HUES48 (cell line): ENCODE results near the gene SOS2.

Experiments
- H3K27ac ChIP-seq: one replicate; pipeline ENCODE4 v1.7.0; 2013; ENCODE audit warnings: low read depth, low read length, inconsistent platforms
- H3K27me3 ChIP-seq: 2 replicates; pipeline ENCODE4 v1.6.1; 2013; ENCODE audit warnings: mild to moderate bottlenecking, low read length; ENCODE audit not compliant: control insufficient read depth, insufficient read depth
- H3K36me3 ChIP-seq: 2 replicates; pipeline ENCODE4 v1.6.1; 2013; ENCODE audit warnings: low read length; ENCODE audit not compliant: control insufficient read depth, insufficient read depth
- H3K4me1 ChIP-seq: 2 replicates; pipeline ENCODE4 v1.6.1; 2013; ENCODE audit warnings: mild to moderate bottlenecking, low read length; ENCODE audit not compliant: control insufficient read depth, insufficient read depth
- H3K4me3 ChIP-seq: 2 replicates; pipeline ENCODE4 v1.5.1; 2013; ENCODE audit warnings: mild to moderate bottlenecking, low read depth, low read length
- H3K9ac ChIP-seq: 2 replicates; pipeline ENCODE4 v1.6.1; 2013; ENCODE audit warnings: mild to moderate bottlenecking, low read depth, low read length, moderate library complexity
- H3K9me3 ChIP-seq: 2 replicates; pipeline ENCODE4 v1.6.1; 2013; ENCODE audit warnings: low read length; ENCODE audit not compliant: control insufficient read depth, insufficient read depth

The SOS2 gene

DNA sequence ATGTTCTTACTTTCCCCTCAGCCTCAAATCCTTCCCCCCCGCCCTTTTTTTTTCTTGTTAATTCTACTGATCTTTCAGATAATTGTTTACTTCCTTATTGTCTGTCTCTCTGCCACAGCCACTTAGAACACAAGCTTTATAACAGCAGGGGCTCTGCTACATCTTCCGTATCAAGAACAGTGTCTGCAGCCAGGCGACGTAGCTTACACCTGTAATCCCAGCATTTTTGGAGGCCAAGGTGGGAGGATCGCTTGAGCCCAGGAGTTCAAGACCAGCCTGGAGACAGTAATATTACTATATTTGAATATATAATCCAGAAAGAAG is 5.4 kb downstream of the SOS2 start:
- no peak overlapping the region for H3K9ac ChIP-seq
- H3K4me1 ChIP-seq = peaks cover 29% of the 10 kb centered on the region
- no peak overlapping the region for H3K4me3 ChIP-seq
- no peaks in the 10 kb centered on the region for H3K27me3 ChIP-seq
- no peaks in the 10 kb centered on the region for H3K36me3 ChIP-seq
- H3K27ac ChIP-seq = peak overlapping the region; percentile 44
- no peaks in the 10 kb centered on the region for H3K9me3 ChIP-seq

GRCh38 chr14:50225067-50225973 is 6.1 kb downstream of the SOS2 start:
- H3K27me3 ChIP-seq = no peaks in the 10 kb centered on the region
- H3K27ac ChIP-seq = peak overlapping the region; percentile 44
- H3K9me3 ChIP-seq = no peaks in the 10 kb centered on the region
- H3K9ac ChIP-seq = no peak overlapping the region
- no peaks in the 10 kb centered on the region for H3K36me3 ChIP-seq
- no peak overlapping the region for H3K4me3 ChIP-seq
- H3K4me1 ChIP-seq = peaks cover 29% of the 10 kb centered on the region

- Histone ChIP-seq H3K4me3 (no peak overlapping the region), H3K9ac (no peak overlapping the region), H3K9me3 (no peaks in the 10 kb centered on the region), H3K4me1 (peaks cover 21% of the 10 kb centered on the region), H3K27ac (no peak overlapping the region), H3K36me3 (no peaks in the 10 kb centered on the region), H3K27me3 (no peaks in the 10 kb centered on the region)
Observed at GRCh38 chr14:50222055-50222613, 9.2 kb downstream of the SOS2 start.

DNA sequence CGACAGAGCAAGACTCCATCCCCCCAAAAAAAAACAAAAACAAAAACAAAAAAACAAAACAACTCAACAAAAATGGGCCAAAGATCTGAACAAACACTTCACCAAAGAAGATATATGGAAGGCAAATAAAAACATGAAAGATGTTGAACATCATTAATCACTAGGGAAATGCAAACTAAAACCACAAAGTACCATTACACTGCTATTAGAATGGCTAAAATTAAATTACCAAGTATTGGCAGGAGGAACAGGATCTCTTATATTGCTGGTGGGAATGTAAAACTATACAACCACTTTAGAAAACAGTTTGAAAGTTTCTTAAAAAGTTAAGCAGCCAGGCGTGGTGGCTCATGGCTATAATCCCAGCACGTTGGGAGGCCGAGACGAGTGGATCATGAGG is 12.9 kb downstream of the SOS2 start:
- Histone ChIP-seq H3K36me3 (no peaks in the 10 kb centered on the region), H3K9ac (no peak overlapping the region), H3K4me3 (no peak overlapping the region), H3K27me3 (no peaks in the 10 kb centered on the region), H3K4me1 (peaks cover 8% of the 10 kb centered on the region; the same call in 1 of the 2 replicates), H3K9me3 (no peaks in the 10 kb centered on the region), H3K27ac (no peak overlapping the region)

DNA sequence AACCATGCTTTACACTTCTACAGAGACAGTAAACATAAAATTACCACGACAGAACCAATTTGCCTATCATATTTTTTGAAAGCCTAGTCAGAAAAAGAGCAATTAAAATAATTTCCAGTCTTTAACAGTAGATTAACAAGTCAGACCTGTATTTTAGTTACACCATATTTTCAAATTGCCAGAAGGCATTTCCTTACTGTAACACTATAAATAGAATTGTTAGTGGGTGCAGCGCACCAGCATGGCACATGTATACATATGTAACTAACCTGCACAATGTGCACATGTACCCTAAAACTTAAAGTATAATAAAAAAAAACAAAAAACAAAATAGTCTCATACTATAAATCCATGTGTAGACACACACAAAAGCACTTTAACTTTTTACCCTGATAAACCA is 16.0 kb downstream of the SOS2 start:
- H3K27me3 ChIP-seq = no peaks in the 10 kb centered on the region
- H3K4me1 ChIP-seq = peaks cover 4% of the 10 kb centered on the region; the same call in 1 of the 2 replicates
- H3K36me3 ChIP-seq = no peaks in the 10 kb centered on the region
- no peak overlapping the region for H3K27ac ChIP-seq
- no peak overlapping the region for H3K9ac ChIP-seq
- H3K4me3 ChIP-seq = no peak overlapping the region
- no peaks in the 10 kb centered on the region for H3K9me3 ChIP-seq

GRCh38 chr14:50213795-50214194 is 17.6 kb downstream of the SOS2 start:
- Histone ChIP-seq H3K27ac (no peak overlapping the region), H3K9me3 (no peaks in the 10 kb centered on the region), H3K4me3 (no peak overlapping the region), H3K9ac (no peak overlapping the region), H3K36me3 (no peaks in the 10 kb centered on the region), H3K27me3 (no peaks in the 10 kb centered on the region), H3K4me1 (peaks cover 4% of the 10 kb centered on the region; the same call in 1 of the 2 replicates)

GRCh38 chr14:50212726-50213125 is 18.7 kb downstream of the SOS2 start:
- no peak overlapping the region for H3K4me3 ChIP-seq
- no peaks in the 10 kb centered on the region for H3K9me3 ChIP-seq
- H3K4me1 ChIP-seq = peaks cover 4% of the 10 kb centered on the region; the same call in 1 of the 2 replicates
- no peaks in the 10 kb centered on the region for H3K27me3 ChIP-seq
- H3K27ac ChIP-seq = no peak overlapping the region
- H3K36me3 ChIP-seq = no peaks in the 10 kb centered on the region
- no peak overlapping the region for H3K9ac ChIP-seq

GRCh38 chr14:50210074-50210473 is 21.3 kb downstream of the SOS2 start:
- no peaks in the 10 kb centered on the region for H3K27me3 ChIP-seq
- H3K36me3 ChIP-seq = no peaks in the 10 kb centered on the region
- H3K27ac ChIP-seq = no peak overlapping the region
- no peak overlapping the region for H3K9ac ChIP-seq
- no peak overlapping the region for H3K4me3 ChIP-seq
- no peaks in the 10 kb centered on the region for H3K4me1 ChIP-seq
- H3K9me3 ChIP-seq = no peaks in the 10 kb centered on the region

DNA sequence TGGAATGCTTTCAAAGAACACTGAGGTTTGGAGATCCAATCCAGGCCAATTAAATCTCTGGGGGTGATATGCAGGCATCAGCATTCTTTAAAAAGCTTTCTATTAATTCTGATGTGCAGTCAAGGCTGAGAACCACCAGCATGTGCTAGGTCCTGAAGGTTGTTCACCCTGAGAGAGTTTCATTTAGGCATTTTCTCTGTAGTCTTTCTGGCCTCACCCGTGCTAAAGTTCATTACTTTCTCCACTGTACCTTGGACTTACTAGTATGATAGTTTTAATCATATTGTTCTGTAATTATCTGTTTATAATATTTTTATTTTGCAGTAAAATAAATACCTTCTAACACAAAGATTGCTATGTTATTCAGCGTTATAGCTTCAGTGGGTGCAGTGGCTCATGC is 32.9 kb downstream of the SOS2 start:
- Histone ChIP-seq H3K4me1 (no peaks in the 10 kb centered on the region), H3K9me3 (no peaks in the 10 kb centered on the region), H3K9ac (no peak overlapping the region), H3K27me3 (no peaks in the 10 kb centered on the region), H3K27ac (no peak overlapping the region), H3K4me3 (no peak overlapping the region), H3K36me3 (peaks cover 13% of the 10 kb centered on the region)

DNA sequence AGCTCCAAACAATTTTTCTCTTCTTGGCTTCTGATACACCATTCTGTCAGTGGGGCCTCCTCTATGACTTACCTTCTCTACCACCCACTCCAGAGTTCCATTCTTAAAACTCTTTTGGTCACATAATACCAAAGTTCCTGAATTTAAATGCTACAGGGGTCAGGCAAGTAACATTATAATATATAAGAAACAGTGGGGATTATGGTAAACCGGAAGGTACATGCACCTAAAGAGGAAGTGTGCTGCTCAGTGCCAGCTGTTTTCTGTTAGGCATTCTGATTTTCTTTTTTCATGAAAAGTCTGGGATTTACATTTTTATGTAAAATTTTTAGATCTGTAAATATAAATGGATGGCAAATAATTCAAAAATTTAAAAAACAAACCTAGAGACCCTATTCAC is 39.9 kb downstream of the SOS2 start:
- H3K36me3 ChIP-seq = no peaks in the 10 kb centered on the region
- H3K27me3 ChIP-seq = no peaks in the 10 kb centered on the region
- H3K4me1 ChIP-seq = no peaks in the 10 kb centered on the region
- H3K4me3 ChIP-seq = no peak overlapping the region
- H3K9ac ChIP-seq = no peak overlapping the region
- no peaks in the 10 kb centered on the region for H3K9me3 ChIP-seq
- no peak overlapping the region for H3K27ac ChIP-seq

DNA sequence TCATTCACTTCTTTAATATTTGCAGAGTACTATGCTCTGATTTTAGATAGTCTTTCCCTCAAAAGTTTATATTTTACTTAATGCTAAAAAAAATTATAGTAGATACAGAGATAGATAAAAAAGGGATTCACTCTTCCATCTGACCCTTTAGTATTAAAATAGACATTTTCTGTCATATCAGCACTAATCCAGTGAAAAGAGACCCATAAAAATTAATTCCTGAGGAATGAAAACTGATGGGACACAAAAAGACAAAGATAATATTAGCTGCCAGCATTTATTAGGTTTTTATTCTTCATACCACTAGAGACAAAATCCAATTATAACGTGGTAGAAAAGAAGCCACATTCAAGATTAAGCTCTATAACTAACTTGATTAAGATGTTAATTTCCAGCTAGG is 45.3 kb downstream of the SOS2 start:
- H3K27me3 ChIP-seq = no peaks in the 10 kb centered on the region

More for the DNA sequence above, 45.3 kb downstream of the SOS2 start:
- Histone ChIP-seq H3K27ac (no peak overlapping the region), H3K9ac (no peak overlapping the region), H3K4me3 (no peak overlapping the region), H3K36me3 (peaks cover 7% of the 10 kb centered on the region), H3K9me3 (no peaks in the 10 kb centered on the region), H3K4me1 (no peaks in the 10 kb centered on the region)
